GM10248 (cell line): Measurements from ENCODE around the gene PC.

Source experiments
- CTCF ChIA-PET: fragments of 300-600 bp; sonication (Branson Sonifier 250); formaldehyde crosslinking; extraction: SDS; loops from one replicate; lab custom pipeline; 2021; ENCODE audit warnings: antibody characterized with exemption; lab: Yijun Ruan, JAX
- POLR2A ChIA-PET: fragments of 350-650 bp; sonication (Branson Sonifier 250); formaldehyde crosslinking; extraction: SDS; loops from one replicate; lab custom pipeline; 2020; ENCODE audit warnings: antibody characterized with exemption; lab: Yijun Ruan, JAX
- DNase-seq: peaks from one replicate; pipeline ENCODE4 v3.0.0; 2012; ENCODE audit errors: extremely low spot score
- CTCF ChIP-seq: IDR thresholded peaks from 2 replicates; pipeline ENCODE4 v1.5.1; 2012; ENCODE audit warnings: mild to moderate bottlenecking, low read depth; ENCODE audit errors: extremely low read depth, missing control alignments, control extremely low read depth

PC gene

GRCh38 chr11:66918741-66919140 is 39.4 kb downstream of the PC start:
- no peak for DNase-seq
- POLR2A ChIA-PET = no interaction called here
- TF ChIP-seq CTCF = no peak
- CTCF ChIA-PET = no interaction called here

GRCh38 chr11:66915866-66916265 is 42.3 kb downstream of the PC start:
- no peak for DNase-seq
- CTCF ChIA-PET = interaction anchor here (1.1 to 1.5 kb wide), 2 partner anchors 9 to 44 kb away, joined by 3 read pairs; no protein-coding TSS in a partner anchor
- POLR2A ChIA-PET = no interaction called here
- no peak for TF ChIP-seq CTCF

DNA sequence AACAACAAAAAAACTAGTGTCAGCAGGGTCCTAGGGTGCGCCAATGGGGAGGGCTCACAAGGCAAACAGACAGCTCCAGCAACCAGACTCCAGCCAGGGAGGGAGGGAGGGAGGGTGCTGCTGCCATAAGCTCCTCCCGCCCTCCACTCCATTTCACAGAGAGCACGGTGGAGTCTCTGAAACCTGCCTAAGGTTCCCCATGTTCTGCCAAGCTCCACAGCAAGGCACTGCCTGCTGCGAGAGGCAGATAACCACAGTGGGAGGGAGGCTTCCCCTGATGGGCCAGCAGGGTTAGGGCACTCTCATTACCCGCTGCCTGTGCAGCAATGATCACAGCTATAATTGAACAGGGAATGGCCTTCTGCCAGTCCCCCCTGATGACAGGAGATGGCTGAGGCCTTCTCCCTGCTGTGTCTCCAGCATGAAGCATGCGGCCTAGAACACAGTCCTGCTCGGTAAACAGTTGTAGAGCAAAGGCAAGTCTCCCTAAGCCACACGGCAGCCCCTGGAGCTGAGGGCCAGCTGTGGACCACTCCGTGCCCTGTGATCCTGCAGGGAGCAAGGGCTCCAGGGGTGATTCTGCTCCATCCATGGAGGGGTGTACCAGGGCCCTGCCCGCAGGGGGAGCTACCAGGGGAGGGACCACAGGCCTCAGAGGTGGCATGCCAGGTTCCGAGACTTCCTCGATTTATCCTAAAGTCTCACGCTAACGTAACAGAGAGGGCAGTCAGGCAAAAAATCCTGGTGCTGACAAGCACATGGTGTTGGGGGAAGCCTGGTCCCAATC is 42.9 kb downstream of the PC start:
- ChIA-PET POLR2A (interaction anchor here (0.6 kb wide), 1 partner anchor 129 kb away, joined by 3 read pairs; no protein-coding TSS in a partner anchor), CTCF (interaction anchor here (1.1 to 1.5 kb wide), 2 partner anchors 10 to 44 kb away, joined by 3 read pairs; no protein-coding TSS in a partner anchor)
- no peak for TF ChIP-seq CTCF
- DNase-seq = no peak

- ChIA-PET POLR2A (interaction anchor here (0.6 kb wide), 1 partner anchor 130 kb away, joined by 3 read pairs; no protein-coding TSS in a partner anchor), CTCF (no interaction called here)
- no peak for TF ChIP-seq CTCF
- no peak for DNase-seq
Measured at GRCh38 chr11:66914505-66914904, 43.7 kb downstream of the PC start.

DNA sequence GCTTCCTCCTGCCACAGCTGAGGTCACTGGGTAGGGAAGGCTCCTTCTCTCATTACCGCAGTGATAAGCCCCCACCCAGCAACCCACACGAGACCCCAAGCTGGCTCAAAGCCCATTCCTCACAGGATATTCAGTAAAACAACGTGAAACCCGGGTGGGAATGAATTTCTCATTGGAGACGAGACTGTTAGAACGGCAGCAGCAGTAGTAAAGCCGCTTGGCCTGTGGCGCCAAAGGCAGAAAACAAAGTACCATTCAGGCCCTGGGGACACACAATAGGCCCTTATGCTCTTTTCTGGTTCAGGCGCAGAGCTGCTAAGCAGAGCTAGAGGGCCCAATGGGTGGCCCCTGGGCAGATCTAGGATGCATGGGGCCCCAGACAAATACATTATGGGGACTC is 45.3 kb downstream of the PC start:
- POLR2A ChIA-PET = no interaction called here
- CTCF ChIA-PET = no interaction called here
- no peak for DNase-seq
- no peak for TF ChIP-seq CTCF

- ChIA-PET POLR2A (no interaction called here), CTCF (no interaction called here)
- DNase-seq = no peak
- TF ChIP-seq CTCF = no peak
Measured at GRCh38 chr11:66912361-66912760, 45.8 kb downstream of the PC start.
